Amniotic epithelial cell (primary cell): ENCODE measurements around the gene TFEC.
"Not testable (repeated sequence)": the region's sequence is repeated elsewhere in the genome, so short reads cannot be mapped to it uniquely, and the experiment has no call there.

ENCODE experiments used
- DNase-seq: peaks from one replicate; pipeline ENCODE4 v3.0.0-alpha.2; 2010; ENCODE audit warnings: low read depth

TFEC gene

GRCh38 chr7:115929736-115930135 is 100.8 kb downstream of the TFEC start:
- not testable (repeated sequence) for DNase-seq

DNA sequence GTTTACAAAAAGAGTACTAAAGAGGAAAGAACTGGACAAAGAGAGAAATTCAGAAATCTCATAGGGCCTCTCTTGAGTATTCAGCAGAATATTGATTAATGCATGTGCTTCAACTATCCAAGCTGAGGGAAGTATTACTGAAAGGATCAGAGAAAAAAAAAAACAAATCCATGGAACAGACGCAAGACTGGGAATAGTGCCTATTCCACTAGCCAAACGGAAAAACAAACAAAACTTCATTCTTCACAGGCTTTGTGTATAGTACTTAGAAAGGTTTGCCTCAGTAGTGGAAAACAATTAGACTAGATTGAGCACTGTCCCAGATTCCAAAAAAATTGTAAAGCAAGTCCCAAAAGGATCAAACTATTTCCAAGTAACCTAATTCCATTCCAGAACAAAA is 106.2 kb downstream of the TFEC start:
- no peak for DNase-seq

GRCh38 chr7:115920367-115920766 is 110.2 kb downstream of the TFEC start:
- no peak for DNase-seq

DNA sequence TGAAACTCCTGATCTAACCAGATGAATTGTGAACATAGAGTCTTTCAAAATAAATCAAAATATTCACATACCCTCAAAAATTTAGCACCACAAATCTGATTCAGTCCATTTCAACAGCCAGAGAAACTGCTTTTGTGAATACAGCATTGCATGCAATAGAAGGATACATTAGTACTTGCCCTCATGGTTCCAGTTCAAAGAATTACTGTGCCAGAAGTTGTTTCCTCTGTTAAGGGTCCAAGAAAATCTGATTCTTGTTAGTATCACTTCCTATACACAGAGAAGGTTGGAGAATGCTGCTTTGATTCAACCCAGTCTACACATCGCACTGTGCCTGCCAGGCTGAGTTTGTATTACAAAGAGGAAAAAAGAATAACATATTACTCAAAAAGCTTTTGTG is 115.6 kb downstream of the TFEC start:
- no peak for DNase-seq

DNA sequence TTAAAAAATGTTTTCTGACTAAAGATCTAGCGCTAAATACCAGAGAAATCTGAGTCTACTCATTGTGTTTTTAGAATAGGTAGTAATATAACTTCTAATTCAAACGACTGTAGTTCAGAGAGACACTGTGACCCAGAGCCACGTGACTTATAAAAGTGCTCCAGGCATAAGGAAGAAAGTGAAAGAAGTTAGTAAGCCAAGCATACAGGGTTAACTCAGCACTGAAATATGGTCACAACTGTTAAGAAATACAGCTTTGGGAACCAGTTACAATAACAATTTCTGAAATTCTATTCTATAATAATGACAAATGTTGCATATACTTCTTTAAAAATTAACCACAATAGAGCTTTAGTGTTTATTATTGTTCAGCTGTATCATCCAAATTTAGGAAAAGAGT is 119.1 kb downstream of the TFEC start:
- no peak for DNase-seq

DNA sequence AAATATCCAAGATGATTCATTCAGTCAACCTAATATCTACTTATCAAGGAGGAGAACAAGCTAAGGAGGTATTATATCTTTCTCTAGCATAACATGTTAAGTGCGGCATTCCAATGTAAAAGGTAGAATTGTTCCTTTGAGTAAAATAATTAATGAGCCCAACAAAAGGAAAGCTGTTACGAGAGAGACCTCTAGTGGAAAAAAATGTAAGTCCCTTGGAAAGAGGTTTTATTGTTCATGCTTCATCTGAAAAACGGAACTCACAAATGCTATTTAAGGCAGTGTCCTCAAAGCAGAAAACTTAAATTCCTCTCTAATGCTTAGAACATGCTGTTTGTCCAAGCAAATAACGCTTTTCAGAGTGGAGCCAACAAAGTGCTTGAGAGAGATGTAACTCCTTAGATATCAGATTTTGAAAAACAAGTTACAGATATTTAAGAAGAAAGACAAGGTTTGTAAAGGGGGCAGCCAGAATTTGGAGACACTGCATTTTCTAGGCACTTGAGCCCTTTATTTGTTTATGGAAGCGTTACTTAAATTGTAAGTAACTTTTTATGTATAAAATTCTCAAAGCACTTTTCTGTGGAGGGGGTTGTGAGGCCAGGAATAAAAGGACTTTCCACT is 119.9 kb downstream of the TFEC start:
- peak; percentile 43 for DNase-seq

DNA sequence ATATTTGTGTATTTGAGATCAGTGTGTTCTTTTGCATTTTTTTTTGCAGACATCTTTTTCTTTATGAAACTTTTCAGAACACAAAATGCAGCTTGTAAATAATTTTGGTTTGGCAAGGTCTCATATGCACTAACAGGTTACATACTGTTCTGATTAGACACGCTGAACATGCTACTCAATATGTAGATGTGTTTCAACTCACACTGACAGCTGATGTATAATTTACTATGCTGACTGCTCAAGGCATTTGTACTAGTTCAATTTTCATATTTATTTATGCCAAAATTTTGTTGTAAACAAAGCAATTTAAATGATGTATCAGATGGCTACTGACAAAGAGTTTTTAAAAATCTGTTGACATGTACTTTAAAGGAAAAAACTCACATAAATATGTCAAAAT is 123.8 kb downstream of the TFEC start:
- no peak for DNase-seq

- DNase-seq: no peak
Measured at GRCh38 chr7:115889669-115889984, 140.9 kb downstream of the TFEC start.

DNA sequence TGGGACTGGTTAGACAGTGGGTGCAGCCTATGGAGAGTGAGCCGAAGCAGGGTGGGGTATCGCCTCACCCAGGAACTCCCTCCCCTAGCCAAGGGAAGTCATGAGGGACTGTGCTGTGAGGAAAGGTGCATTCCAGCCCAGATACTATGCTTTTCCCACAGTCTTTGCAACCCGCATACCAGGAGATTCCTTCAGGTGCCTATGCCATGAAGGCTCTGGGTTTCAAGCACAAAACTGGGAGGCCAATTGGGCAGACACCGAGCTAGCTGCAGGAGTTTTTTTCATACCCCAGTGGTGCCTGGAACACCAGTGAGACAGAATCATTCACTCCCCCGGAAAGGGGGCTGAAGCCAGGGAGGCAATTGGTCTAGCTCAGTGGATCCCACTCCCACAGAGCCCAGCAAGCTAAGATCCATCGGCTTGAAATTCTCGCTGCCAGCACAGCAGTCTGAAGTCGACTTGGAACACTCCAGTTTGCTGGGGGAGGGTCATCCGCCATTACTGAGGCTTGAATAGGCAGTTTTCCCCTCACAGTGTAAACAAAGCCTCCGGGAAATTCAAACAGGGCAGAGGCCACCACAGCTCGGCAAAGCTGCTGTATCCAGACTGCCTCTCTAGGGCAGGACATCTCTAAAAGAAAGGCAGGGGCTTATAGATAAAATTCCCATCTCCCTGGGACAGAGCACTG is 141.4 kb downstream of the TFEC start:
- no peak for DNase-seq

GRCh38 chr7:115885550-115885949 is 145.0 kb downstream of the TFEC start:
- no peak for DNase-seq
